Stomach (tissue), 9 donors: Measurements from ENCODE around the gene HLA-DMA. TPM values are rescaled to one million over a fixed set of nuclear protein-coding genes. Genes with fewer than 3 reads are reported as not detected.
A peak's percentile ranks its signal among the peaks of the same experiment; 100 is the strongest.

ENCODE experiments used
- DNase-seq, 2 donors: peaks; one replicate each; pipeline versions ENCODE4 v3.0.0 to v3.0.0-alpha.2; 2013 to 2019
- H3K27ac ChIP-seq, 5 donors: fragments of 200-600 bp in 4 of 5; sonication (generic) in 4 of 5; one replicate each; pipeline ENCODE4 v1.5.1; 2013 to 2019; ENCODE audit warnings: mild to moderate bottlenecking in 1 of 5, moderate library complexity in 1 of 5
- H3K27me3 ChIP-seq, 3 donors: fragments of 200-600 bp; sonication (generic); one replicate each; pipeline ENCODE4 v1.5.1; 2017 to 2019; ENCODE audit warnings: mixed run types in 1 of 3
- H3K36me3 ChIP-seq, 4 donors: fragments of 200-600 bp; sonication (generic); 1 replicate in 3 of 4; 2 replicates in 1 of 4; pipeline ENCODE4 v1.5.1; 2016 to 2019
- H3K4me1 ChIP-seq, 4 donors: fragments of 200-600 bp; sonication (generic); one replicate each; pipeline ENCODE4 v1.5.1; 2016 to 2019
- H3K4me3 ChIP-seq, 4 donors: fragments of 200-600 bp; sonication (generic) in 3 of 4; one replicate each; pipeline ENCODE4 v1.5.1; 2016 to 2019; ENCODE audit warnings: mild to moderate bottlenecking in 1 of 4
- H3K9me3 ChIP-seq, 4 donors: fragments of 200-600 bp; sonication (generic); one replicate each; pipeline ENCODE4 v1.5.1; 2016 to 2019
- CTCF ChIP-seq, 7 experiments: fragments of 450-650 bp in 4 of 7; fragments of 200-600 bp in 3 of 7; sonication (generic) in 3 of 7; IDR thresholded peaks; one replicate each; pipeline ENCODE4 v1.5.1; 2016 to 2019; ENCODE audit warnings: antibody characterized with exemption in 7 of 7, control low read depth in 2 of 7, mild to moderate bottlenecking in 1 of 7
- EP300 ChIP-seq: sonication (generic); formaldehyde crosslinking; IDR thresholded peaks from one replicate; pipeline ENCODE4 v1.6.1; 2017; ENCODE audit warnings: antibody characterized with exemption
- POLR2A ChIP-seq, 4 donors: fragments of 450-650 bp; IDR thresholded peaks; one replicate each; pipeline ENCODE4 v1.6.1; 2016; ENCODE audit warnings: antibody characterized with exemption in 4 of 4, control low read depth in 2 of 4, mild to moderate bottlenecking in 1 of 4, moderate library complexity in 1 of 4
- POLR2AphosphoS5 ChIP-seq, 3 donors: sonication (generic); formaldehyde crosslinking; IDR thresholded peaks; one replicate each; pipeline ENCODE4 v1.6.1; 2016; ENCODE audit warnings: antibody characterized with exemption in 3 of 3
- WGBS, 5 donors: extraction: QIAGEN DNeasy Blood & Tissue Kit in 3 of 5; methylation state at CpG; one replicate each; pipeline versions ENCODE4 v1.1.5 to v1.1.7; 2013 to 2018; 5-methylcytosine and 5-hydroxymethylcytosine counted together
- intact Hi-C: fragments of 100-400 bp; cut with DNase I; formaldehyde crosslinking; loops from one replicate; pipeline ENCODE4 v1.15.1; 2023; ENCODE audit warnings: low total_unique reads
- polyA plus RNA-seq, 3 donors: library from polyadenylated mRNA; stranded (reverse); fragments of 200-250 nt; gene quantifications; one replicate each; pipeline ENCODE4 v1.2.3, GENCODE V29; 2013
- total RNA-seq, 5 donors: library from RNA; depleted of rRNA; stranded (reverse); fragments of >200 nt; gene quantifications; one replicate each; pipeline versions ENCODE4 v1.1.0 to v1.2.3, GENCODE V29; 2014 to 2016
- donor health status: healthy with polysubstance abuse.
- donor health status: Bipolar disorder and iron deficiency.
- donor health status: healthy.

Gene HLA-DMA
- total and polyA plus RNA-seq, 8 donors: 0.87 to 129 (median 32.2) TPM

DNA sequence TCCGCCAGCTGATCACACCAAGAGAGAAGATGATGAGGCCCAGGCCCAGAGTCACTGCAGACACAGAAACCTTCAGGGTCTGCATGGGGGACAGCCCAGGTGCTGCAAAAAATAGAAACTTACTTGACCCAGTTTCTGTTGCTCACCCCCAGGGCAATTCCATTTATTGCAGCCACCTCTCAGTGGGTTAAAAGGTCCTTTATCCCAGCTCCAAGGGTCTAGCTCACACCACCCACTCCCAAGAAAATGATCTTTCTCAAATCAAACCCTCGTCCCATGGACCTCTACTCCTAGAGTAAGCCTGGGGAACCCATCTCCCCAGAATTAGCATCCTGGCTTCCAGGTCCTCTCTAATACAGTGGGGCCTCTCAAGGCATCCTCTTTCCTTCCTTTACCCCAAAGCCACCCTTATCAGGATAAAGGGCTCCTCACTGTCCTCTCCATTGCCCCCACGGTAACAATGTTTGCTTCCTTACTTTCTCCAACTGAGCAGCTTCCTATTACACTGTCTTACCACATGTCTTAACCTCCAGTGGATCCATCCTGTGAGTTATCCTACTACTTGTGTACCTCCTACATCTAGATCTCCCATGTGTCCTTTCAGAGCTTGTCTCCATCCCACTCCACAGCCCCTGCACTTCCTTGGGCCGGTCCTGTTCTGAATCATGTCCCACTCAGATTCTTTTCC, 17.2 kb downstream of the HLA-DMA start:
- 82 to 91% (median 87%) methylated on average over 4 of the region's 4 CpGs for WGBS, 5 donors
- no peak for TF ChIP-seq POLR2AphosphoS5 (IDR thresholded peaks at IDR 0.05)
- TF ChIP-seq EP300: no peak
- TF ChIP-seq CTCF (IDR thresholded peaks at IDR 0.05): no peak
- no peak for TF ChIP-seq POLR2A (IDR thresholded peaks at IDR 0.05)
- Histone ChIP-seq H3K4me3 (no peak overlapping the region), H3K4me1 (peaks cover 0 to 24% (median 4%) of the 10 kb centered on the region in 4 donors), H3K36me3 (peaks cover 0 to 20% (median 0%) of the 10 kb centered on the region in 4 donors), H3K27ac (peak overlapping the region in 1 of 5 donors; percentile 25), H3K9me3 (no peaks in the 10 kb centered on the region), H3K27me3 (no peaks in the 10 kb centered on the region)
- intact Hi-C loops: loop anchor here (5.0 to 10.0 kb wide), 2 partner anchors 51 to 52 kb away; no protein-coding TSS in a partner anchor
- DNase-seq: no peak

DNA sequence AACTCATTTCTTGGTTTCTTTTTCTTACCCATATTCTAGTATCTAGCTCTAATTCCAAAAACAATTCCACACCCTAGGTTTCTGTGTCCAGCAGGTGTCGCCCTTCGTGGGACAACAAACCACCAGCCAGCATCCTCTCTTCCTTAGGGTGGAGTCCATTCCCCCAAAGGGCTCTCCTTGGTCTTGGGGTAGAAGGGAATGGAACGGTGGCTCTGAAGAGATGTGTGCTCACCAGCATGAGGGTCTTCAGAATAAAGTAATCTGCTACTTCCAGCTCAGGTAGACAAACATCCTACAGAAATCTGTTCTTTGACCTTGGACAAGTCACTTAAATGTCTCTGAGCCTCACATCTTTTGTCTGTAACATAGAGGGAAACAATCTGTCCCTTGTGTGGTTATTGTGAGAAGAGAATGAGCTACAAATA, 19.2 kb downstream of the HLA-DMA start:
- H3K27me3 ChIP-seq: no peaks in the 10 kb centered on the region
- H3K27ac ChIP-seq: no peak overlapping the region

DNA sequence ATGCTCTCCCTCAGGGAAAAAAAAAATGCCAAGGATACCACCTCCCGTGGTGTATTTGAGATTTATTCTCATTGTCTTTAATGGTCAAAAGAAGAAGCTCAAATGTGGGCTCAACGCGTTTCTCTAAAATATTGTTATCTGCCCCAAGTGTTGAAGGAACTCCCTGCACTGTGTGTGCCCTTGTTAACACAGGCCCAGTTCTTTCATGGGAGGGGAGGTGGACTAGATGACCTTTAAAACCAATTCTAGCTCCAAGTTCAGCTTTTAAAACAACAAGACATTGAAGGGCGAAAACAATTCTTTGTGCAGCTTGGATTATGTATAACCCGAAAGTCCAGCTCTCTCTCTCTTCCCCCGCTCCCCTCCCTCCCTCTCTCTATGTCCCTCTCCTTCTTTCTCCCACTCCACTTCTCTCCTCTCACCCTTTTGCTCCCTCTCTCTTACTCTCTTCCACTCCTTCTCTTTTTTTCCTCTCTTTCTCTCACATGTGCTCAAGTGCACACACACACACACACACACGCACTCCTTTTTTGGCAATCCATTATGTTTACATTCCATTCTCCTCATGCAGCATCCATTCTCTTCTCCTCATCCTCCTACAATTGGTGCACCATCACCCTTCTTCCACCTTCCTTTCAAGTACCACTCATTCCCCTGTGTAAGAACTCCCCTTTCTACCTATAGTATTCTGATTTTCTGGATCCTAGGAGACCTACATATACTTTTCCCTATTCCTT, 20.6 kb downstream of the HLA-DMA start:
- TF ChIP-seq POLR2AphosphoS5 (IDR thresholded peaks at IDR 0.05) (no peak), EP300 (no peak), CTCF (IDR thresholded peaks at IDR 0.05) (no peak), POLR2A (IDR thresholded peaks at IDR 0.05) (no peak)
- peaks cover 0 to 17% (median 0%) of the 10 kb centered on the region in 4 donors for H3K4me1 ChIP-seq
- 43 to 69% (median 53%) methylated on average over 7 of the region's 7 CpGs for WGBS, 5 donors
- intact Hi-C loops: loop anchor here (10.0 kb wide), 1 partner anchor 47 kb away; no protein-coding TSS in a partner anchor
- H3K9me3 ChIP-seq: no peaks in the 10 kb centered on the region
- H3K27me3 ChIP-seq: no peaks in the 10 kb centered on the region
- H3K27ac ChIP-seq: no peak overlapping the region
- peak in 1 of 2 donors; percentile 21 for DNase-seq
- H3K36me3 ChIP-seq: peaks cover 0 to 5% (median 0%) of the 10 kb centered on the region in 4 donors
- no peak overlapping the region for H3K4me3 ChIP-seq

More for the DNA sequence above, 19.2 kb downstream of the HLA-DMA start:
- Histone ChIP-seq H3K9me3 (no peaks in the 10 kb centered on the region), H3K4me3 (no peak overlapping the region), H3K36me3 (peaks cover 0 to 19% (median 0%) of the 10 kb centered on the region in 4 donors), H3K4me1 (peaks cover 0 to 17% (median 0%) of the 10 kb centered on the region in 4 donors)
- TF ChIP-seq POLR2AphosphoS5 (IDR thresholded peaks at IDR 0.05) (peak in 2 of 3 donors; percentile 20 to 61), EP300 (no peak), CTCF (IDR thresholded peaks at IDR 0.05) (peak in 5 of 7 experiments; percentile 58 to 89 (median 72)), POLR2A (IDR thresholded peaks at IDR 0.05) (no peak)
- WGBS, 5 donors: 0 to 5% (median 2%) methylated on average over 3 of the region's 3 CpGs
- intact Hi-C loops: loop anchor here (10.0 kb wide), 1 partner anchor 49 kb away; no protein-coding TSS in a partner anchor
- DNase-seq: peak; percentile 86 to 88

- TF ChIP-seq CTCF (IDR thresholded peaks at IDR 0.05): no peak
- no peak for TF ChIP-seq EP300
- TF ChIP-seq POLR2AphosphoS5 (IDR thresholded peaks at IDR 0.05): no peak
- no peak for TF ChIP-seq POLR2A (IDR thresholded peaks at IDR 0.05)
- intact Hi-C loops: loop anchor here (10.0 kb wide), 1 partner anchor 46 kb away; no protein-coding TSS in a partner anchor
- no peaks in the 10 kb centered on the region for H3K27me3 ChIP-seq
- H3K4me1 ChIP-seq: peaks cover 0 to 10% (median 0%) of the 10 kb centered on the region in 4 donors
- H3K4me3 ChIP-seq: no peak overlapping the region
- no peak overlapping the region for H3K27ac ChIP-seq
- WGBS, 5 donors: 0 to 4% (median 0%) methylated on average over 1 of the region's 1 CpG
- no peaks in the 10 kb centered on the region for H3K9me3 ChIP-seq
- H3K36me3 ChIP-seq: no peaks in the 10 kb centered on the region
- no peak for DNase-seq
These were observed 21.7 kb downstream of the HLA-DMA start for GRCh38 chr6:32931211-32931610.
